Vagina (tissue), 2 donors: ENCODE data around the gene ASB6. TPM values are rescaled to one million over a fixed set of nuclear protein-coding genes. Genes with fewer than 3 reads are reported as not detected.

Experiments used
- DNase-seq, 2 donors: peaks; one replicate each; pipeline ENCODE4 v3.0.0-alpha.2; 2017; ENCODE audit errors: extremely low spot score in 2 of 2
- H3K27ac ChIP-seq: fragments of 200-600 bp; sonication (generic); one replicate; pipeline ENCODE4 v1.5.1; 2019
- H3K27me3 ChIP-seq: fragments of 200-600 bp; sonication (generic); one replicate; pipeline ENCODE4 v1.5.1; 2019
- H3K36me3 ChIP-seq, 2 donors: fragments of 200-600 bp; sonication (generic); one replicate each; pipeline ENCODE4 v1.5.1; 2017 to 2019
- H3K4me1 ChIP-seq: fragments of 200-600 bp; sonication (generic); one replicate; pipeline ENCODE4 v1.5.1; 2019
- H3K4me3 ChIP-seq, 2 donors: fragments of 200-600 bp; sonication (generic); 1 replicate in 1 of 2; 2 replicates in 1 of 2; pipeline ENCODE4 v1.5.1; 2016 to 2019
- H3K9me3 ChIP-seq: fragments of 200-600 bp; sonication (generic); one replicate; pipeline ENCODE4 v1.5.1; 2019
- POLR2A ChIP-seq, 2 donors: fragments of 450-650 bp; IDR thresholded peaks; one replicate each; pipeline ENCODE4 v1.6.1; 2017; ENCODE audit warnings: antibody characterized with exemption in 2 of 2, mild to moderate bottlenecking in 2 of 2, moderate library complexity in 2 of 2
- POLR2AphosphoS5 ChIP-seq, 2 donors: sonication (generic); formaldehyde crosslinking; IDR thresholded peaks; one replicate each; pipeline ENCODE4 v1.9.0; 2017; ENCODE audit warnings: antibody characterized with exemption in 2 of 2, mild to moderate bottlenecking in 2 of 2, low read depth in 1 of 2; ENCODE audit not compliant: insufficient read depth in 1 of 2
- intact Hi-C: fragments of 100-400 bp; cut with DNase I; formaldehyde crosslinking; loops from one replicate; pipeline ENCODE4 v1.15.1; 2023
- total RNA-seq: library from RNA; depleted of rRNA; stranded (reverse); fragments of >200 nt; gene quantifications from one replicate; pipeline ENCODE4 v1.2.3, GENCODE V29; 2016
- TF ChIP-seq, protein P1 (sequence below), 3 experiments: fragments of 450-650 bp in 2 of 3; fragments of 200-600 bp in 1 of 3; sonication (generic) in 1 of 3; IDR thresholded peaks; one replicate each; pipeline ENCODE4 v1.5.1; 2017 to 2019; ENCODE audit warnings: antibody characterized with exemption in 3 of 3, mild to moderate bottlenecking in 2 of 3, moderate library complexity in 2 of 3

ASB6 gene
- total RNA-seq, 1 donor from 2014 or later = 18.9 TPM

DNA sequence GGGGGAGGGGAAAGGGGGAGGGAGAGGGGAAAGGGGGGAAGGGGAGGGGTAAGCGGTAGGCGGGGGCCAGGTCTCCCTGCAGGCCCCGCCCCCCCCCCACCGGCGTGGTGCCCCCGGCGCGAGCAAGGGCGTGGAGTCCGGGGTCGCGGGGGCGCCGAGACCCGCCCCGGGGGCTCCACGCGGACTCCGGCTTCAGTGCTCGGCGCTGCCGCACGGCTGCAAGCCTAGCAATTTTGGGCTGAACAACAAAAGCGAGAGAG lies 31.8 kb downstream of the ASB6 start:
- no peak for TF ChIP-seq POLR2AphosphoS5 (IDR thresholded peaks at IDR 0.05; ENCODE audit: insufficient read depth in 1 of 2, low read depth in 1 of 2)
- TF ChIP-seq POLR2A (IDR thresholded peaks at IDR 0.05) = no peak
- TF ChIP-seq, protein P1, sequence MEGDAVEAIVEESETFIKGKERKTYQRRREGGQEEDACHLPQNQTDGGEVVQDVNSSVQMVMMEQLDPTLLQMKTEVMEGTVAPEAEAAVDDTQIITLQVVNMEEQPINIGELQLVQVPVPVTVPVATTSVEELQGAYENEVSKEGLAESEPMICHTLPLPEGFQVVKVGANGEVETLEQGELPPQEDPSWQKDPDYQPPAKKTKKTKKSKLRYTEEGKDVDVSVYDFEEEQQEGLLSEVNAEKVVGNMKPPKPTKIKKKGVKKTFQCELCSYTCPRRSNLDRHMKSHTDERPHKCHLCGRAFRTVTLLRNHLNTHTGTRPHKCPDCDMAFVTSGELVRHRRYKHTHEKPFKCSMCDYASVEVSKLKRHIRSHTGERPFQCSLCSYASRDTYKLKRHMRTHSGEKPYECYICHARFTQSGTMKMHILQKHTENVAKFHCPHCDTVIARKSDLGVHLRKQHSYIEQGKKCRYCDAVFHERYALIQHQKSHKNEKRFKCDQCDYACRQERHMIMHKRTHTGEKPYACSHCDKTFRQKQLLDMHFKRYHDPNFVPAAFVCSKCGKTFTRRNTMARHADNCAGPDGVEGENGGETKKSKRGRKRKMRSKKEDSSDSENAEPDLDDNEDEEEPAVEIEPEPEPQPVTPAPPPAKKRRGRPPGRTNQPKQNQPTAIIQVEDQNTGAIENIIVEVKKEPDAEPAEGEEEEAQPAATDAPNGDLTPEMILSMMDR (IDR thresholded peaks at IDR 0.05) = no peak
- intact Hi-C loops = loop anchor here (1.0 to 2.0 kb wide), 3 partner anchors 41 to 471 kb away; no protein-coding TSS in a partner anchor
- H3K9me3 ChIP-seq = no peaks in the 10 kb centered on the region
- no peaks in the 10 kb centered on the region for H3K36me3 ChIP-seq
- H3K4me3 ChIP-seq = peak overlapping the region; percentile 54 to 75
- H3K4me1 ChIP-seq = peaks cover 52% of the 10 kb centered on the region
- peak overlapping the region; percentile 95 for H3K27ac ChIP-seq
- no peak for DNase-seq
- no peaks in the 10 kb centered on the region for H3K27me3 ChIP-seq

DNA sequence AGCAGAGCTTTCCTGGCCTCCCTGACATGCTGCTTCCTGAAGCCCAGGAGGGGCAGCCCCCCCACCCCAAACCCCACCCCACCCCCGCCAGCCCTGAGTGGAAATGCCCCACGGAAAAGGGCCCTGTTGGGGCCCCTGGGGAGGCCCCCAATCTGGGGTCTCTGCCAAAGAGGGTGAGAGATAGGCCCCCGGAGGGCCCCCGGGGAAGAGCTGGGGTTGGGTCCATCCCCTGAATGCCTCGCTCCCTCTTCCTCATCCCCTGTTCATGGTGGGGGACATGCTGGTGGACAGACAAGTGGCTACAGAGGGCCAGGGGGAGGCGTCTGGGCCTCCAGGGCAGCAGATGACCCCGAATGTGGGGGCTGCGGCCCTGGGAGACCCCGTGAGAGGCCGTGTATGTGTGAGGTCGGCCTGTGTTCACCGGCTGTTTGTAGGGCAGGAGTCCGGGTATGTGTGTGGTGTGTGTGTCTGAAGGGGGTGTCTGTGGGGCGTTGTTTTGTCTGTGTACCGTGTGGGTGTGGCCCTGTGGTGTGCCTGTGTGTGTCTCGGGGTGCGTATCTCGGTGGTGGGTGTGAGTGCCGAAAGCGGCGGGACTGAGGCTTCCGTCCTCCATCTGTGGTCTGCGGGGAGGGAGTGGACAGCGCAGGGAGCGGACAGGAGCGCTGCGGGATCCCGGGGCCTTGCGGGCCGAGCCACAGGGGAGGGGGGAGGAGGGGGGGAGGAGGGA lies 32.3 kb downstream of the ASB6 start:
- Histone ChIP-seq H3K4me3 (peak overlapping the region; percentile 54 to 75), H3K9me3 (no peaks in the 10 kb centered on the region), H3K36me3 (no peaks in the 10 kb centered on the region), H3K27me3 (no peaks in the 10 kb centered on the region), H3K4me1 (peaks cover 52% of the 10 kb centered on the region), H3K27ac (peak overlapping the region; percentile 95)
- no peak for TF ChIP-seq POLR2A (IDR thresholded peaks at IDR 0.05)
- DNase-seq = no peak
- intact Hi-C loops = loop anchor here (1.0 to 10.0 kb wide), 6 partner anchors 40 to 471 kb away; no protein-coding TSS in a partner anchor

DNA sequence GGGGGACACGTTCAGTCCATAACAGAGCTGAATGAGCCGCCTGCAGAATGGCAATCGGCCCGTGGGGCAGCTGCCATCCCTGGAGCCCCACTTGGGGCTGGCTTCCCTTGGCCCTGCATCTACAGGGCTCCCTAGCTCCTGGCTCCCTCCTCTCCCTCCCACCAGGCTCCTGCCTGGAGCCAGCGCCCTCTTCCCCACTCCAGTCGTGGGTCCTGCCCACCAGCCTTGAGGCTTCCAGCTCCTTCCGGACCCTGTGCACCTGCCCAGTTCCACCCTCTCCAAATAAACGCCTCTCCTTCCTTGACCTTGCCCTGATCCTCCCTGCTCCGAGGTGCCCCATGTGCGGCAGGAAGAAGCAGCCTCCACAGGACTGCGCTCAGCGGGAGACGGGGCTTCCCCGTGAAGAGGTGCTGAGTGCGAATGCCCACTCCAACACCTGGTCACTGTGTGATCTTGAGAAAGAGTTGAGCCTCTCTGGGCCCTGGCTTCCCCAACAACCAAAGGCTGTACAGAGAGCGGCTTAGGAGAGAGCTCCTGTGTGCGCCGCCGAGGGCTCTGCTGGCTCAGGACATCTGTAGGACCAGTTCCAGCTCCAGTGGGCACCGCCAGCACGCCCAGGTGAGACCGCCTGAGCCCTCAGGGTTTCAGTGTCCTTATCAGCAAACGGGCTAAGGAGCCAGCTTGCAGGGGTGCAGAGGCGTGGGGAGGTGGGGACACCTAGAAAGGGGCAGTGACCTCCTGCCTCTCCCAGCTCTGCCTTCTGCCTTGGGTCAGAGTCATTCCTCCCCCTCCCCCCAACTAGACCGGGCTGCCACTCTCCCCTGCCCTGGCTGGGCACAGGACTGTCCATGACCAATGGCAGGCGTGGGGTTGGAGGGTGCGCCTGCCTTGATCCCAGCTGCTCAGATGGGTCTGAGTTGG lies 33.1 kb downstream of the ASB6 start:
- Histone ChIP-seq H3K4me1 (peaks cover 52% of the 10 kb centered on the region), H3K27me3 (no peaks in the 10 kb centered on the region), H3K27ac (peak overlapping the region; percentile 95), H3K9me3 (no peaks in the 10 kb centered on the region), H3K36me3 (no peaks in the 10 kb centered on the region), H3K4me3 (no peak overlapping the region)
- TF ChIP-seq POLR2AphosphoS5 (IDR thresholded peaks at IDR 0.05; ENCODE audit: insufficient read depth in 1 of 2, low read depth in 1 of 2) = no peak
- TF ChIP-seq POLR2A (IDR thresholded peaks at IDR 0.05) = no peak
- TF ChIP-seq, protein P1 (IDR thresholded peaks at IDR 0.05) = no peak
- intact Hi-C loops = loop anchor here (5.0 to 10.0 kb wide), 3 partner anchors 54 to 272 kb away; no protein-coding TSS in a partner anchor
- DNase-seq = no peak

DNA sequence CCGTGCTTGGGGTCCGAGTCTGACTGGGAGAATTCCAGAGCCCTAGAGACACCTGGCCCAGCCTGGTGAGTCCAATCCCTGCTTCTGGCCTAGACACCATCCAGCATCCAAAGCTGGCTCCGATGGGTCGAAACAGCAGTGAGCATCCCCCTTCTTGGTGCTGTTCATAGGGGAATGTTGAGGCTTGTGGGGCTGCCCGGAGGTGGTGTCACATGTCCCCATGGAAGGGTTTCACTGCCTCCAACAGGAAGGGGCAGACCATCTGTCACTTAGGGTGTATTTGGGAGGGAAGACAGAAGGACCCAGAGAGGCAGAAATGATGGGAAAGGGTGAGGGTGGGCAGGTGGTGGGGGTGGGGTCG lies 34.9 kb downstream of the ASB6 start:
- Histone ChIP-seq H3K27me3 (no peaks in the 10 kb centered on the region), H3K27ac (peak overlapping the region; percentile 95), H3K4me3 (no peak overlapping the region), H3K36me3 (no peaks in the 10 kb centered on the region), H3K9me3 (no peaks in the 10 kb centered on the region), H3K4me1 (peaks cover 52% of the 10 kb centered on the region)
- intact Hi-C loops = loop anchor here (5.0 to 10.0 kb wide), 3 partner anchors 52 to 270 kb away; no protein-coding TSS in a partner anchor
- TF ChIP-seq POLR2AphosphoS5 (IDR thresholded peaks at IDR 0.05; ENCODE audit: insufficient read depth in 1 of 2, low read depth in 1 of 2) = no peak
- TF ChIP-seq POLR2A (IDR thresholded peaks at IDR 0.05) = no peak
- TF ChIP-seq, protein P1 (IDR thresholded peaks at IDR 0.05) = no peak
- DNase-seq = no peak

DNA sequence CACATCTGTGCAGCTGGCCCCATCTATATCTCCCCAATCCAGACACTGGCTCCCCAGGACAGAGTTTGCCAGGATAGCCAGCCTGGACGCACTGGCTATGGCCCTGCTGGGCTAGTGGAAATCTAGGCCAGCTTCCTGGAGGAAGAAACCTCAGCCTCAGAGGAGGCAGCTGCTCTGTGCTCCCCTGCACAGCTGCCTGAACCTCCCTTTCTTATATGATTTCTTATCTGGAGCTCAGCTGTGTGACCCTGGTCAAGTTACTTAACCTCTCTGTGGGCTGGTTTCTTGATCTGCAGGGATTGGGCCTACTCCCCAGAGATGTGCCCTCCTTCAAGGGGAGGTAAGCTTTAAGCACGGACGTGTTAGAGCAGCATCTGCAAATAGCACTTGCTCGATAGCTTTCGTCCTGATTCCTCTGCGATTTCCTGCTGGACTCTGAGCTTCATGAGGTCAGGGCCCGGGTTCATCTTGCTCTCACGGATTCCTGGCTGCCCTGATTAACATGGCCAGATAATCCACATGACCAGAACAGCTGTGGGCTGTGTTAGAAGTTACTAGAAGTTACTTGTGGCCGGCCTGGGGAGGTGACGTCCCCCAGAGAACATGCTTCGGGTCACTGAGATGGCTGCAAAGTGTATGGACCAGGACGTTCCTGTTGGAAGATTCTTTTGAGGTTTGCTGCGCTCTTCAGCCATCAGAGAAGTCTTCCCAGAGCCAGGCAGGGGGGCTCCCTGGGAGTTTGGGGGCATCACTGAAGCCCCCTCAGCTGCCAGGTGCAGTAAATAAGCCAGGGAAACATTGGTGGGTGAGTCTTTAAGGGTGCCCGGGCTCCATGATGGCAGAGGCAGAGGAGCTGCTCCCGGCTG lies 35.6 kb downstream of the ASB6 start:
- no peaks in the 10 kb centered on the region for H3K9me3 ChIP-seq
- no peaks in the 10 kb centered on the region for H3K36me3 ChIP-seq
- intact Hi-C loops = loop anchor here (5.0 to 10.0 kb wide), 3 partner anchors 52 to 269 kb away; no protein-coding TSS in a partner anchor
- peaks cover 50% of the 10 kb centered on the region for H3K4me1 ChIP-seq
- H3K27me3 ChIP-seq = no peaks in the 10 kb centered on the region
- TF ChIP-seq POLR2A (IDR thresholded peaks at IDR 0.05) = no peak
- TF ChIP-seq, protein P1 (IDR thresholded peaks at IDR 0.05) = no peak
- no peak for TF ChIP-seq POLR2AphosphoS5 (IDR thresholded peaks at IDR 0.05; ENCODE audit: insufficient read depth in 1 of 2, low read depth in 1 of 2)
- peak overlapping the region; percentile 95 for H3K27ac ChIP-seq
- no peak for DNase-seq
- no peak overlapping the region for H3K4me3 ChIP-seq
